MV-4-11 (cell line): ENCODE data around the gene ZNF576.
"Not testable (repeated sequence)": the region's sequence is repeated elsewhere in the genome, so short reads cannot be mapped to it uniquely, and the experiment has no call there.

Experiments used
- DNase-seq: peaks from one replicate; lab custom pipeline; 2025; lab: John Stamatoyannopoulos, UW

Gene ZNF576

GRCh38 chr19:43599635-43600295 lies 3.4 kb downstream of the ZNF576 start:
- no peak for DNase-seq

- DNase-seq, result not testable (repeated sequence)
Measured at GRCh38 chr19:43600326-43600725, 3.9 kb downstream of the ZNF576 start.

GRCh38 chr19:43605875-43606568 lies 9.6 kb downstream of the ZNF576 start:
- no peak for DNase-seq

GRCh38 chr19:43606569-43607229 lies 10.3 kb downstream of the ZNF576 start:
- no peak for DNase-seq

- no peak for DNase-seq
Measured at GRCh38 chr19:43607238-43608205, 11.1 kb downstream of the ZNF576 start.

- DNase-seq, result no peak
Measured at GRCh38 chr19:43609872-43610271, 13.5 kb downstream of the ZNF576 start.

- no peak for DNase-seq
Measured at GRCh38 chr19:43610493-43610892, 14.1 kb downstream of the ZNF576 start.

GRCh38 chr19:43611788-43612187 lies 15.4 kb downstream of the ZNF576 start, which contains the start of gene SRRM5:
TSS of gene SRRM5 (plus strand) at chr19:43612088. CDS start at chr19:43612122, 34 bp downstream.
- no peak for DNase-seq

- no peak for DNase-seq
Measured at GRCh38 chr19:43612374-43612773, 16.0 kb downstream of the ZNF576 start.

GRCh38 chr19:43616306-43616705 lies 19.9 kb downstream of the ZNF576 start:
- DNase-seq, result no peak

GRCh38 chr19:43616954-43617353 lies 20.6 kb downstream of the ZNF576 start:
- no peak for DNase-seq

GRCh38 chr19:43618921-43619261 lies 22.5 kb downstream of the ZNF576 start:
- peak; percentile 74 for DNase-seq

GRCh38 chr19:43619262-43620060 lies 23.1 kb downstream of the ZNF576 start, which contains the start of gene ZNF428:
TSS of gene ZNF428 (minus strand) at chr19:43619629. CDS start at chr19:43614304, 5,325 bp downstream.
- peak; percentile 94 for DNase-seq

GRCh38 chr19:43620061-43621001 lies 23.9 kb downstream of the ZNF576 start:
- peak; percentile 23 for DNase-seq

- no peak for DNase-seq
Measured at GRCh38 chr19:43622070-43622469, 25.7 kb downstream of the ZNF576 start.

- DNase-seq, result no peak
Measured at GRCh38 chr19:43622956-43623355, 26.6 kb downstream of the ZNF576 start.

GRCh38 chr19:43623889-43624670 lies 27.7 kb downstream of the ZNF576 start:
- DNase-seq, result no peak

- DNase-seq, result peak; percentile 57
Measured at GRCh38 chr19:43624933-43625332, 28.5 kb downstream of the ZNF576 start.
